Fibroblast of lung (primary cell): Measurements from ENCODE around the gene CELF5. TPM values are rescaled to one million over a fixed set of nuclear protein-coding genes. Genes with fewer than 3 reads are reported as not detected.

Experiments used
- DNase-seq, 2 donors: peaks; one replicate each; pipeline versions ENCODE4 v3.0.0 to v3.0.0-alpha.2; 2010; ENCODE audit warnings: low read depth in 2 of 2
- H2AFZ ChIP-seq: 2 replicates; pipeline ENCODE4 v1.5.1; 2012; ENCODE audit warnings: low read length, control low read depth, inconsistent platforms
- H3K27ac ChIP-seq: 2 replicates; pipeline ENCODE4 v1.5.1; 2011; ENCODE audit warnings: low read length, control low read depth; ENCODE audit not compliant: insufficient read depth
- H3K27me3 ChIP-seq: 2 replicates; pipeline ENCODE4 v1.5.1; 2011; ENCODE audit warnings: mild to moderate bottlenecking, low read length; ENCODE audit not compliant: control insufficient read depth, insufficient read depth
- H3K36me3 ChIP-seq: 2 replicates; pipeline ENCODE4 v1.5.1; 2011; ENCODE audit warnings: low read length; ENCODE audit not compliant: control insufficient read depth, insufficient read depth
- H3K4me1 ChIP-seq: 2 replicates; pipeline ENCODE4 v1.5.1; 2011; ENCODE audit warnings: low read length; ENCODE audit not compliant: control insufficient read depth, insufficient read depth; ENCODE audit errors: extremely low read depth
- H3K4me2 ChIP-seq: 2 replicates; pipeline ENCODE4 v1.5.1; 2011; ENCODE audit warnings: low read length, control low read depth; ENCODE audit not compliant: insufficient read depth; ENCODE audit errors: extremely low read depth
- H3K4me3 ChIP-seq, 4 experiments: fragments of 200-600 bp in 1 of 4; sonication (generic) in 1 of 4; replicated peaks in 1 of 4; 2 replicates each; pipeline ENCODE4 v1.5.1; 2011 to 2016; ENCODE audit warnings: low read length in 4 of 4, low read depth in 3 of 4, mild to moderate bottlenecking in 3 of 4, control low read depth in 2 of 4, inconsistent platforms in 1 of 4, mixed read lengths in 1 of 4; ENCODE audit not compliant: insufficient read depth in 1 of 4; ENCODE audit errors: control extremely low read depth in 1 of 4
- H3K79me2 ChIP-seq: 2 replicates; pipeline ENCODE4 v1.5.1; 2012; ENCODE audit warnings: mild to moderate bottlenecking, low read length, inconsistent platforms; ENCODE audit not compliant: control insufficient read depth, insufficient read depth
- H3K9ac ChIP-seq: 2 replicates; pipeline ENCODE4 v1.5.1; 2011; ENCODE audit warnings: mild to moderate bottlenecking, low read length, control low read depth; ENCODE audit not compliant: insufficient read depth
- H3K9me3 ChIP-seq: 2 replicates; pipeline ENCODE4 v1.5.1; 2012; ENCODE audit warnings: low read depth, low read length; ENCODE audit not compliant: control insufficient read depth, insufficient read depth
- H4K20me1 ChIP-seq: 2 replicates; pipeline ENCODE4 v1.5.1; 2011; ENCODE audit warnings: low read length; ENCODE audit not compliant: control insufficient read depth, insufficient read depth; ENCODE audit errors: extremely low read depth
- EZH2 ChIP-seq: IDR thresholded peaks from 2 replicates; pipeline ENCODE4 v1.5.1; 2012; ENCODE audit warnings: low read length, control low read depth, mild to moderate bottlenecking; ENCODE audit errors: missing control alignments
- polyA plus RNA-seq, 2 donors: library from polyadenylated mRNA; depleted of rRNA in 1 of 2; stranded (reverse) in 1 of 2; unstranded in 1 of 2; fragments of >200 nt; gene quantifications; 2 replicates each; pipeline ENCODE4 v1.2.1, GENCODE V29; 2011 to 2012; ENCODE audit warnings: missing spikeins in 1 of 2
- total RNA-seq: library from RNA; depleted of rRNA; stranded (reverse); fragments of >200 nt; gene quantifications from 2 replicates; pipeline ENCODE4 v1.2.1, GENCODE V29; 2014
- TF ChIP-seq, protein P1 (sequence below), 2 donors: IDR thresholded peaks in 1 of 2; conservative IDR thresholded peaks in 1 of 2; 1 replicate in 1 of 2; 2 replicates in 1 of 2; pipeline ENCODE4 v1.5.1; 2011 to 2012; ENCODE audit warnings: low read length in 2 of 2, control low read depth in 1 of 2, inconsistent platforms in 1 of 2, low read depth in 1 of 2, mild to moderate bottlenecking in 1 of 2

Gene CELF5
- total and polyA plus RNA-seq, 2 donors (not counting 1 experiment from before 2014, with no cell fraction given), result under 0.01 TPM; not detected in 1

DNA sequence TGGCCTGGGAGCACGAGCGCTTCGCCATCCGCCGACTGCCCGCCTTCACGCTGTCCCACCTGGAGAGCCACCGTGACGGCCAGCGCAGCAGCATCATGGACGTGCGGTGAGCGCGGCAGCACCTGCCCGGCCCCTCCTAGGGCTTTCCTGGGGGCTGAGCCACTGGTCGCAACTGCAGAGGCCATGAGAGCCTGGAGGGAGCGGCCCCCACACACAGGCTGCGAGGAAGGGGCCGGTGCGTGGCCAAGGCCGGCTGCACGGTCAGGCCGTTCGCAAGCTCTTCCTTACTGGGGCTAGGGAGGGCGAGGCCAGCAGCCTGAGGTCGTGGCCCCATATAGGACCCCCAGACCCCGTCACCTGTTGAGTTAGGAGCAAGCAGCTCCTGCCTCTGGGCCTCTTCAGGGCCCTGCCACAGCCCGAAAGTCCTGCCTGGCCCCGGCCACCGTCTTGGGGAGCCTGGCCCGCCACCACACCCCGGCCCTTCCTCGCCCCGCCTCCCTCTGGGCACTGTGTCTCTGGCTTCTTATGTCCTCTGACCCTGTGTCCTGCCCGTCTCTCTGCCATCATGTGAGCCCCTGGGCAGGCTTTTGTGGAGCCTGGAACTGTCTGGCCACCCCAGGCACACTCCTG lies 19.7 kb upstream of the CELF5 start:
- DNase-seq, result no peak
- Histone ChIP-seq H3K4me3 (no peak overlapping the region), H4K20me1 (no peaks in the 10 kb centered on the region), H3K27ac (no peak overlapping the region), H3K9ac (no peak overlapping the region), H2AFZ (no peak overlapping the region), H3K79me2 (no peaks in the 10 kb centered on the region), H3K36me3 (peaks cover 14% of the 10 kb centered on the region), H3K4me2 (no peak overlapping the region), H3K4me1 (no peaks in the 10 kb centered on the region), H3K9me3 (no peaks in the 10 kb centered on the region), H3K27me3 (no peaks in the 10 kb centered on the region)
- TF ChIP-seq, protein P1, sequence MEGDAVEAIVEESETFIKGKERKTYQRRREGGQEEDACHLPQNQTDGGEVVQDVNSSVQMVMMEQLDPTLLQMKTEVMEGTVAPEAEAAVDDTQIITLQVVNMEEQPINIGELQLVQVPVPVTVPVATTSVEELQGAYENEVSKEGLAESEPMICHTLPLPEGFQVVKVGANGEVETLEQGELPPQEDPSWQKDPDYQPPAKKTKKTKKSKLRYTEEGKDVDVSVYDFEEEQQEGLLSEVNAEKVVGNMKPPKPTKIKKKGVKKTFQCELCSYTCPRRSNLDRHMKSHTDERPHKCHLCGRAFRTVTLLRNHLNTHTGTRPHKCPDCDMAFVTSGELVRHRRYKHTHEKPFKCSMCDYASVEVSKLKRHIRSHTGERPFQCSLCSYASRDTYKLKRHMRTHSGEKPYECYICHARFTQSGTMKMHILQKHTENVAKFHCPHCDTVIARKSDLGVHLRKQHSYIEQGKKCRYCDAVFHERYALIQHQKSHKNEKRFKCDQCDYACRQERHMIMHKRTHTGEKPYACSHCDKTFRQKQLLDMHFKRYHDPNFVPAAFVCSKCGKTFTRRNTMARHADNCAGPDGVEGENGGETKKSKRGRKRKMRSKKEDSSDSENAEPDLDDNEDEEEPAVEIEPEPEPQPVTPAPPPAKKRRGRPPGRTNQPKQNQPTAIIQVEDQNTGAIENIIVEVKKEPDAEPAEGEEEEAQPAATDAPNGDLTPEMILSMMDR (conservative IDR thresholded peaks at IDR 0.05 in 1 of 2, IDR thresholded peaks at IDR 0.05 in 1 of 2; ENCODE audit: low read depth in 1 of 2, low read length in 2 of 2), result no peak
- no peak for TF ChIP-seq EZH2

DNA sequence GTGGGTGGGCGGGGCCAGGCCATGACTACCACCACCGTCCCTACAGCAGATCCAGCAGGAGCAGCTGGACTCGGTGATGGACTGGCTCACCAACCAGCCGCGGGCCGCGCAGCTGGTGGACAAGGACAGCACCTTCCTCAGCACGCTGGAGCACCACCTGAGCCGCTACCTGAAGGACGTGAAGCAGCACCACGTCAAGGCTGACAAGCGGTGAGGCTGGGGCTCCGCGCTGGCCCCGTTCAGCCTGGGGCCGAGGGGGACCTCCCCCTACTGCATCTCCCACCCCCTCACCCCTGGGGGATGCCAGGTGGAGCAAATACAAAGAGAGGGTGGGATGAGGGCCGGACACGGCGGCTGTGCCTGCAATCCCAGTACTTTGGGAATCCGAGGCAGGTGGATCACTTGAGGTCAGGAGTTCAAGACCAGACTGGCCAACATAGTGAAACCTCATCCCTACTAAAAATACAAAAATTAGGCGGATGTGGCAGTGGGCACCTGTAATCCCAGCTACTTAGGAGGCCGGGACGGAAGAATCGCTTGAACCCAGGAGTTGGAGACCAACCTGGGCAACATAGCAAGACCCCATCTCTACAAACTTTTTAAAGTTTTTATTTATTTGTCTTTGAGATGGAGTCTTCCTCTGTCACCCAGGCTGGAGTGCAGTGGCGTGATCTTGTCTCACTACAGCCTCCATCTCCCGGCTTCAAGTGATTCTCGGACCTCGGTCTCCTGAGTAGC lies 18.1 kb upstream of the CELF5 start:
- DNase-seq, result no peak
- TF ChIP-seq, protein P1 (conservative IDR thresholded peaks at IDR 0.05 in 1 of 2, IDR thresholded peaks at IDR 0.05 in 1 of 2; ENCODE audit: low read depth in 1 of 2, low read length in 2 of 2), result no peak
- TF ChIP-seq EZH2, result no peak
- Histone ChIP-seq H3K36me3 (peaks cover 12% of the 10 kb centered on the region), H3K9ac (no peak overlapping the region), H3K79me2 (no peaks in the 10 kb centered on the region), H2AFZ (no peak overlapping the region), H3K9me3 (no peaks in the 10 kb centered on the region), H3K4me1 (no peaks in the 10 kb centered on the region), H3K4me2 (no peak overlapping the region), H3K27me3 (no peaks in the 10 kb centered on the region), H3K4me3 (no peak overlapping the region), H3K27ac (no peak overlapping the region), H4K20me1 (no peaks in the 10 kb centered on the region)

GRCh38 chr19:3207461-3208242 lies 16.8 kb upstream of the CELF5 start:
- TF ChIP-seq, protein P1 (conservative IDR thresholded peaks at IDR 0.05 in 1 of 2, IDR thresholded peaks at IDR 0.05 in 1 of 2; ENCODE audit: low read depth in 1 of 2, low read length in 2 of 2), result no peak
- TF ChIP-seq EZH2, result no peak
- Histone ChIP-seq H3K79me2 (no peaks in the 10 kb centered on the region), H4K20me1 (no peaks in the 10 kb centered on the region), H3K27ac (no peak overlapping the region), H2AFZ (no peak overlapping the region), H3K4me1 (no peaks in the 10 kb centered on the region), H3K27me3 (no peaks in the 10 kb centered on the region), H3K4me2 (no peak overlapping the region), H3K9me3 (no peaks in the 10 kb centered on the region), H3K4me3 (no peak overlapping the region), H3K9ac (no peak overlapping the region), H3K36me3 (peaks cover 12% of the 10 kb centered on the region)
- DNase-seq, result no peak
